DOHH2 (cell line): ENCODE results near the gene EPHA6.

Experiments
- H3F3A ChIP-seq: fragments of 200-600 bp; sonication (generic), shearing (Covaris generic); 2 replicates; pipeline ENCODE4 v1.6.0; 2016; ENCODE audit warnings: antibody characterized with exemption, mild to moderate bottlenecking; ENCODE audit not compliant: control insufficient read depth, insufficient read depth
- H3K27ac ChIP-seq: fragments of 200-600 bp; sonication (generic); 2 replicates; pipeline ENCODE4 v1.5.1; 2014; ENCODE audit warnings: low read depth, mild to moderate bottlenecking, low read length, moderate library complexity
- H3K27me3 ChIP-seq: fragments of 200-600 bp; sonication (generic); 2 replicates; pipeline ENCODE4 v1.6.1; 2014; ENCODE audit warnings: mild to moderate bottlenecking, low read length, mixed read lengths; ENCODE audit not compliant: control insufficient read depth
- H3K36me3 ChIP-seq: fragments of 200-600 bp; sonication (generic); 2 replicates; pipeline ENCODE4 v1.6.1; 2014; ENCODE audit warnings: mild to moderate bottlenecking, low read length, moderate library complexity, mixed read lengths; ENCODE audit not compliant: control insufficient read depth
- H3K4me1 ChIP-seq: fragments of 200-600 bp; sonication (generic); 2 replicates; pipeline ENCODE4 v1.6.1; 2014; ENCODE audit warnings: mild to moderate bottlenecking, low read length, mixed read lengths; ENCODE audit not compliant: control insufficient read depth
- H3K4me2 ChIP-seq: fragments of 200-600 bp; sonication (generic); 2 replicates; pipeline ENCODE4 v1.6.0; 2014; ENCODE audit warnings: mild to moderate bottlenecking, low read length, moderate library complexity
- H3K4me3 ChIP-seq: fragments of 200-600 bp; sonication (generic); 2 replicates; pipeline ENCODE4 v1.5.1; 2014; ENCODE audit warnings: mild to moderate bottlenecking, low read length, mixed read lengths
- H3K79me2 ChIP-seq: fragments of 200-600 bp; sonication (generic); 2 replicates; pipeline ENCODE4 v1.6.1; 2014; ENCODE audit warnings: mild to moderate bottlenecking, low read length, mixed read lengths; ENCODE audit not compliant: control insufficient read depth
- H3K9me2 ChIP-seq: fragments of 200-600 bp; sonication (generic); replicated peaks from 2 replicates; pipeline ENCODE4 v1.6.1; 2014; ENCODE audit warnings: mild to moderate bottlenecking, low read length, mixed read lengths; ENCODE audit not compliant: control insufficient read depth
- H3K9me3 ChIP-seq: fragments of 200-600 bp; sonication (generic); 2 replicates; pipeline ENCODE4 v1.6.1; 2014; ENCODE audit warnings: antibody characterized with exemption, low read length, mixed read lengths; ENCODE audit not compliant: control insufficient read depth, insufficient read depth
- H4K20me1 ChIP-seq: fragments of 200-600 bp; sonication (generic); 2 replicates; pipeline ENCODE4 v1.6.0; 2014; ENCODE audit warnings: low read depth, mild to moderate bottlenecking, antibody characterized with exemption, low read length, moderate library complexity; ENCODE audit not compliant: control insufficient read depth, insufficient read depth
- CTCF ChIP-seq: fragments of 200-600 bp; sonication (generic); IDR thresholded peaks from one replicate; pipeline ENCODE4 v1.5.1; 2014; ENCODE audit warnings: antibody characterized with exemption, mild to moderate bottlenecking, low read depth, low read length; ENCODE audit not compliant: poor library complexity, severe bottlenecking
- EZH2phosphoT487 ChIP-seq: fragments of 200-600 bp; sonication (generic); IDR thresholded peaks from 2 replicates; pipeline ENCODE4 v1.6.1; 2017; ENCODE audit warnings: borderline replicate concordance, mild to moderate bottlenecking, antibody characterized with exemption, low read length, moderate library complexity, mixed read lengths

EPHA6 gene

DNA sequence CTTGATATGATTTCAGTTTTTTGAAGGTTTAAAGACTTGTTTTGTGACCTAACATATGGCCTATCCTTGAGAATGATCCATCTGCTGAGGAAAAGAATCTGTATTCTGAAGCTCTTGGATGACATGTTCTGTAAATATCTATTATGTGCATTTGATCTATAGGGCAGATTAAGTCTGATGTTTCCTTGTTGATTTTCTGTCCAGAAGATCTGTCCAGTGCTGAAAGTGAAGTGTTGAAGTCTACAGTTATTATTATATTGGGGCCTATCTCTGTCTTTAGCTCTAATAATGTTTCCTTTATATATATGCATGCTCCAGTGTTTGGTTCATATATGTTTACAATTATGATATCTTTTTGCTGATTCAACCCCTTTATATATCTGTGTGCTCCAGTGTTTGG, 362.8 kb downstream of the EPHA6 start:
- no peaks in the 10 kb centered on the region for H3F3A ChIP-seq
- H3K36me3 ChIP-seq, result no peaks in the 10 kb centered on the region
- no peak for TF ChIP-seq EZH2phosphoT487
- TF ChIP-seq CTCF, result no peak
- H3K4me1 ChIP-seq, result no peaks in the 10 kb centered on the region
- H3K4me2 ChIP-seq, result no peak overlapping the region
- no peak overlapping the region for H3K27ac ChIP-seq
- no peaks in the 10 kb centered on the region for H4K20me1 ChIP-seq
- no peak overlapping the region for H3K4me3 ChIP-seq
- no peaks in the 10 kb centered on the region for H3K27me3 ChIP-seq
- no peaks in the 10 kb centered on the region for H3K79me2 ChIP-seq
- H3K9me3 ChIP-seq, result no peaks in the 10 kb centered on the region
- no peaks in the 10 kb centered on the region for H3K9me2 ChIP-seq

DNA sequence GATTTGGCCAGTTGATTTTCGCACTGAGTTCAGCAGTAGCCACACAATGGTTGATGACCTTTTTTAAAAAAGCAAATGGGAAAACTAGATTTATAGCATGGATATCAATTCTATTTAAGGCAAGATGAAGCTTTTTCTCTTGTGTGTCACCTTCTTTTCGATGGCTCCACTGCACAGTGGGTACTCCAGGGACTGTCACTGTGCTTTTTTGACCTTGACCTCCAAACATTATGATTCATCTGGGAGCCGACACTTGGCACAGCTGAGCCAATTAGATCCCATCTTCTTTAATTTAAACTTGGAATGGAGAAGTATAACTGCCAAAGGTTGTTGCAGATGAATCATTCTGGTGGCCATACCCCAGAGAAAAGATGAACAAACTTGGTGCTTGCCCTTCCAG, 367.3 kb downstream of the EPHA6 start:
- H4K20me1 ChIP-seq, result no peaks in the 10 kb centered on the region
- TF ChIP-seq EZH2phosphoT487 (no peak), CTCF (no peak)
- H3K4me3 ChIP-seq, result no peak overlapping the region
- no peaks in the 10 kb centered on the region for H3K79me2 ChIP-seq
- no peaks in the 10 kb centered on the region for H3K4me1 ChIP-seq
- H3K9me3 ChIP-seq, result no peaks in the 10 kb centered on the region
- no peaks in the 10 kb centered on the region for H3K27me3 ChIP-seq
- H3K9me2 ChIP-seq, result no peaks in the 10 kb centered on the region
- no peaks in the 10 kb centered on the region for H3K36me3 ChIP-seq
- H3F3A ChIP-seq, result no peaks in the 10 kb centered on the region
- H3K4me2 ChIP-seq, result no peak overlapping the region
- no peak overlapping the region for H3K27ac ChIP-seq

DNA sequence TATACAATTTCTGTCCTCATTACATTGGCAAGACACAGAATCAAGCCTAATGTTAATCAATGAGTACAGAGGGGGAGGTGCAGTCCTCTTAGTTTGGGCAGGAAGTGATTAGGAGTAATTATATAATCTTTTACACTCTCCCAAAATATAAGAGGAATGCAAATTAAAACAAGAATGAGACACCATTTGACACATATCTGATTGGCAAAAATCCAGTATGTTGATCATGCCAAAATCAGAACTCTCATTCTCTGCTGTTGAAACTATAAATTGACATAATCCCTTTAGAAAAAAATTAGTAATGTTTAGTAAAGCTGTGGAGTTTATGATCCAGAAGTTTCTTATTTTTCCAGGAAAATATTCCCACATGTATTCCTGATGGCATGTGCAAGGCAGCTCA, 373.4 kb downstream of the EPHA6 start:
- no peak for TF ChIP-seq EZH2phosphoT487
- no peak for TF ChIP-seq CTCF
- no peak overlapping the region for H3K27ac ChIP-seq
- H3K36me3 ChIP-seq, result no peaks in the 10 kb centered on the region
- no peak overlapping the region for H3K4me3 ChIP-seq
- H3K4me2 ChIP-seq, result no peak overlapping the region
- no peaks in the 10 kb centered on the region for H4K20me1 ChIP-seq
- no peaks in the 10 kb centered on the region for H3K27me3 ChIP-seq
- H3K9me3 ChIP-seq, result no peaks in the 10 kb centered on the region
- H3K9me2 ChIP-seq, result no peaks in the 10 kb centered on the region
- no peaks in the 10 kb centered on the region for H3K79me2 ChIP-seq
- H3F3A ChIP-seq, result no peaks in the 10 kb centered on the region
- H3K4me1 ChIP-seq, result no peaks in the 10 kb centered on the region

DNA sequence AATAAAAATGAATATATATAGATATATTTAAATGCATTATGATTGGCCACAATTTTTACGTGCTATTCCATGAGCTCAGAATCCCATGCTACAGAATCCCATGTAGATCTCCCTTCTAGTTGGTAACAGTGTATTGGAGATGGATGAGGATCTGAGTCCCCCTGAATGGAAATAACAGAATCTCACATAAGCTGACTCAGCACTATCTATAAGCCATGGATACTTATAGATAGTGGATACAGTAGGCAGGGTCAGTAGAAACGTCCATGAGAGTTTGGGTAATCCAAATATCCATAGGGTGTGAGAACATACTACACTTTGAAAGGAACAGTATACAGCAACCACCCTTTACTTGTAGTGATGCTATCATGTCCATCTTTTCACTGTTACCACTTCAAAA, 375.4 kb downstream of the EPHA6 start:
- TF ChIP-seq EZH2phosphoT487, result no peak
- TF ChIP-seq CTCF, result no peak
- Histone ChIP-seq H4K20me1 (no peaks in the 10 kb centered on the region), H3K79me2 (no peaks in the 10 kb centered on the region), H3K9me2 (no peaks in the 10 kb centered on the region), H3K4me3 (no peak overlapping the region), H3F3A (no peaks in the 10 kb centered on the region), H3K36me3 (no peaks in the 10 kb centered on the region), H3K4me2 (no peak overlapping the region), H3K4me1 (no peaks in the 10 kb centered on the region), H3K27me3 (no peaks in the 10 kb centered on the region), H3K9me3 (no peaks in the 10 kb centered on the region), H3K27ac (no peak overlapping the region)
